ENCODE data around the gene KDM5A. TPM values are rescaled to one million over a fixed set of nuclear protein-coding genes. Genes with fewer than 3 reads are reported as not detected.
A peak's percentile ranks its signal among the peaks of the same experiment; 100 is the strongest.

Gene KDM5A
- total RNA-seq, 1 donor from 2014 or later, result 79.8 TPM

DNA sequence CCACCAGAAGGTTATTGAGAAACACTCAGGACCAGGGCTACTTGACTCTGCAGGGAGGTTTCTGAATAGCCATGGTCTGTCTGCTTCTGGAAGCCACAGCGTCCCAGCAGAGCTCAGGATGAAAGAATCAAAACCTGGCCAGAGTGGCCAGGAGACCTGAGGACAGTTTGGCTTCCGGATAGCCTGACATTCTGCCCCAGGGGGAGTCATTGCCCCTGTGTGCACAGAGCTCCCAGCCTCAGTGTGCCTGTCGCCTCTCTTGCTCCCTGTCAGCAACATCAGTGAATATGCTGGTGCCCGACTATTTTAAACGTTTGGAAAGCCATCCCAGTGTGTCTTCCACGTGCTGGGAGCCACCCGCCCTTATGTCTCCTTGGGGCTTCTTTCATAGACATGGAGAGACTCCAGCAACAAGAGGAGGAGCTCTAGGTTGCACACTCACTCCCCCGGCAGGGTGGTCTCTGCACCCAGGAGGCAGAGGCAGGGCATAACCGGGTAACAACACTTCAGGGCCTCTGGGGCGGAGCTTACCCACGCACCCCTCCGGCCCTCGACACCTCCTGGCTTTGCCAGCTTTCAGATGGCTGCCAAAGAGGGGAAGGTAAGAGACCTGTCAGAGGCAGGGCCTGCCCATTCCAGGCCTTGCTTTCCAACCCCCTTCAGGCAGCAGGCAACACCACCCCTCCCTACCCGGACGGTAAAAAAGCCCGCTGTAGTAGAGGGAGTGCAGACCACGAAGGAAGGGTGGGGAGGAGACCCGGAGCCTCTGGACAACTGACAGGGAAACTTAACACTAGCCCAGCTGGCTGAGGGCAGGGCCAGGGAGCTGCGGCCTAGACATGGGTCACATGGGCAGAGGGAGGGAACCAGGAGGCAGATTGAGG is 156.1 kb downstream of the KDM5A start:
- peaks cover 26% of the 10 kb centered on the region for H3K27me3 Mint-ChIP-seq (ENCODE audit: low read depth, unreplicated experiment)
- no peaks in the 10 kb centered on the region for H4K20me1 ChIP-seq (ENCODE audit: insufficient read depth, low read length)
- H3K36me3 ChIP-seq (ENCODE audit: insufficient read depth, low read length), result no peaks in the 10 kb centered on the region
- H3K27ac ChIP-seq (ENCODE audit: low read depth, low read length), result no peak overlapping the region
- peaks cover 20% of the 10 kb centered on the region for H3K36me3 Mint-ChIP-seq (ENCODE audit: low read depth, unreplicated experiment)
- H3K27me3 ChIP-seq (ENCODE audit: insufficient read depth, low read length), result peaks cover 35% of the 10 kb centered on the region
- H3K4me1 ChIP-seq (ENCODE audit: insufficient read depth, low read length), result no peaks in the 10 kb centered on the region
- H3K9me3 Mint-ChIP-seq (ENCODE audit: unreplicated experiment), result peaks cover 17% of the 10 kb centered on the region
- no peak overlapping the region for H3K27ac Mint-ChIP-seq (ENCODE audit: unreplicated experiment)
- H3K4me1 Mint-ChIP-seq (ENCODE audit: low read depth, unreplicated experiment), result no peaks in the 10 kb centered on the region
- FAIRE-seq (no peak), DNase-seq (ENCODE audit: low read depth) (no peak)
- no peak for TF ChIP-seq EZH2 (IDR thresholded peaks at IDR 0.05; ENCODE audit: insufficient read depth, low read length)
- TF ChIP-seq, protein P1, sequence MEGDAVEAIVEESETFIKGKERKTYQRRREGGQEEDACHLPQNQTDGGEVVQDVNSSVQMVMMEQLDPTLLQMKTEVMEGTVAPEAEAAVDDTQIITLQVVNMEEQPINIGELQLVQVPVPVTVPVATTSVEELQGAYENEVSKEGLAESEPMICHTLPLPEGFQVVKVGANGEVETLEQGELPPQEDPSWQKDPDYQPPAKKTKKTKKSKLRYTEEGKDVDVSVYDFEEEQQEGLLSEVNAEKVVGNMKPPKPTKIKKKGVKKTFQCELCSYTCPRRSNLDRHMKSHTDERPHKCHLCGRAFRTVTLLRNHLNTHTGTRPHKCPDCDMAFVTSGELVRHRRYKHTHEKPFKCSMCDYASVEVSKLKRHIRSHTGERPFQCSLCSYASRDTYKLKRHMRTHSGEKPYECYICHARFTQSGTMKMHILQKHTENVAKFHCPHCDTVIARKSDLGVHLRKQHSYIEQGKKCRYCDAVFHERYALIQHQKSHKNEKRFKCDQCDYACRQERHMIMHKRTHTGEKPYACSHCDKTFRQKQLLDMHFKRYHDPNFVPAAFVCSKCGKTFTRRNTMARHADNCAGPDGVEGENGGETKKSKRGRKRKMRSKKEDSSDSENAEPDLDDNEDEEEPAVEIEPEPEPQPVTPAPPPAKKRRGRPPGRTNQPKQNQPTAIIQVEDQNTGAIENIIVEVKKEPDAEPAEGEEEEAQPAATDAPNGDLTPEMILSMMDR (IDR thresholded peaks at IDR 0.05; ENCODE audit: insufficient read depth, low read depth, low read length), result no peak
- no peaks in the 10 kb centered on the region for H3K79me2 ChIP-seq (ENCODE audit: insufficient read depth, low read length)
- H3K4me3 Mint-ChIP-seq (ENCODE audit: unreplicated experiment), result no peak overlapping the region
- no peak overlapping the region for H2AFZ ChIP-seq (ENCODE audit: low read depth, low read length)
- no peak overlapping the region for H3K4me2 ChIP-seq (ENCODE audit: low read length)
- H3K4me3 ChIP-seq (ENCODE audit: insufficient read depth, low read depth, low read length), result no peak overlapping the region
- H3K9me3 ChIP-seq (ENCODE audit: insufficient read depth, low read depth, low read length), result peaks cover 4% of the 10 kb centered on the region
- no peak overlapping the region for H3K9ac ChIP-seq (ENCODE audit: low read length)

DNA sequence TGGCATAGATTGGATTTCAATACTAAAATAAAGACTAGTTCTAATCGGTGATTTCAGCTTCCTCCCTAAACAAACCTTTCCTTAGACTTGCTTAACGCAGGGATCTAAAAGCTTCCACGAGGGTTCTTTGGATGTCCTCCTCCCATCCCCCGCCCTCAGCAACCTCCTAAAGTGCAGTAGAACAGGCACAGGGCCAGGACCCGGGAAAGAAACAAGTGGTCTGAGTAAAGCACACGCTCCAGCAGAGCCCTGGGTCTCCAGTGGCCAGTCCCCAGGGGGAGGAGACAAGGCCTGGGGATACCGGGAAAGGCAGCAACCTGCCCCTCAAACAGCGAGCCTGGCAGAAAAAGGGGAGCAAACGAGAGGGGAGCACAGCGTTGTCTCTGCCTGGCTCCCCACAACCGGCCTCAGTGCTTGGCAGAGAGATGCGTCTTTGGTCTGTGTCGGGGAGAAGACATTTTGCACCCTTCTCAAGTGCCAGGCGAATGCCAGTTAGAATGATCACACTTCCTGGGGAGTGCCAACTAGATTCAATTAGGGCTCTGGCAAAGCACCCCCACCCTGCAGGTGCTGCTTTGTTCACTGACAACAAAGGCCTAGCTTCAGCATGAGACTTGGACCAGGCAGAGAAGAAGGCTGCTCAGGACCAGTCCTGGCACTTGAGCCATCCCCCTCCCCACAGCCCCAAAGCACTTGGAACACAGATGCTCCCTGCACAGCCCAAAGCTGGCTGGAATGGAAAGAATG is 158.0 kb downstream of the KDM5A start:
- H3K27me3 ChIP-seq (ENCODE audit: insufficient read depth, low read length), result peaks cover 38% of the 10 kb centered on the region
- H3K4me1 ChIP-seq (ENCODE audit: insufficient read depth, low read length), result no peaks in the 10 kb centered on the region
- H3K36me3 Mint-ChIP-seq (ENCODE audit: low read depth, unreplicated experiment), result peaks cover 13% of the 10 kb centered on the region
- no peak overlapping the region for H3K27ac ChIP-seq (ENCODE audit: low read depth, low read length)
- no peak overlapping the region for H3K27ac Mint-ChIP-seq (ENCODE audit: unreplicated experiment)
- FAIRE-seq, result no peak
- no peak overlapping the region for H3K4me3 ChIP-seq (ENCODE audit: insufficient read depth, low read depth, low read length)
- H3K27me3 Mint-ChIP-seq (ENCODE audit: low read depth, unreplicated experiment), result peaks cover 38% of the 10 kb centered on the region
- H3K9ac ChIP-seq (ENCODE audit: low read length), result no peak overlapping the region
- no peak overlapping the region for H3K4me2 ChIP-seq (ENCODE audit: low read length)
- no peak overlapping the region for H3K4me3 Mint-ChIP-seq (ENCODE audit: unreplicated experiment)
- no peaks in the 10 kb centered on the region for H3K36me3 ChIP-seq (ENCODE audit: insufficient read depth, low read length)
- no peaks in the 10 kb centered on the region for H3K4me1 Mint-ChIP-seq (ENCODE audit: low read depth, unreplicated experiment)
- no peaks in the 10 kb centered on the region for H3K9me3 ChIP-seq (ENCODE audit: insufficient read depth, low read depth, low read length)
- DNase-seq (ENCODE audit: low read depth), result no peak
- no peaks in the 10 kb centered on the region for H4K20me1 ChIP-seq (ENCODE audit: insufficient read depth, low read length)
- H3K9me3 Mint-ChIP-seq (ENCODE audit: unreplicated experiment), result peaks cover 6% of the 10 kb centered on the region
- no peaks in the 10 kb centered on the region for H3K79me2 ChIP-seq (ENCODE audit: insufficient read depth, low read length)
- TF ChIP-seq, protein P1 (IDR thresholded peaks at IDR 0.05; ENCODE audit: insufficient read depth, low read depth, low read length), result no peak
- TF ChIP-seq EZH2 (IDR thresholded peaks at IDR 0.05; ENCODE audit: insufficient read depth, low read length), result peak; percentile 49
- H2AFZ ChIP-seq (ENCODE audit: low read depth, low read length), result no peak overlapping the region

Other genes with a start within 250 kb of the KDM5A start
- 2.6 and 3.0 TPM in 2 replicates for gene SLC6A12, start 175.2 kb downstream of the KDM5A start, total RNA-seq
- gene SLC6A13, start 126.5 kb downstream of the KDM5A start, total RNA-seq, result 2.4 and 2.6 TPM in 2 replicates
- gene CCDC77, start 12.3 kb upstream of the KDM5A start, total RNA-seq, result 5.2 and 9.3 TPM in 2 replicates
- 3.6 and 4.6 TPM in 2 replicates for gene B4GALNT3, start 70.6 kb upstream of the KDM5A start, total RNA-seq